Tibial artery (tissue), 4 donors: ENCODE data around the gene MBOAT2.

Experiments used
- DNase-seq, 2 donors: peaks; one replicate each; pipeline ENCODE4 v3.0.0-alpha.2; 2019
- H3K27ac ChIP-seq, 2 donors: fragments of 200-600 bp; sonication (generic) in 1 of 2; 1 replicate in 1 of 2; 2 replicates in 1 of 2; pipeline ENCODE4 v1.5.1; 2018 to 2019; ENCODE audit warnings: mild to moderate bottlenecking in 1 of 2
- H3K27me3 ChIP-seq, 2 donors: fragments of 200-600 bp; sonication (generic) in 1 of 2; one replicate each; pipeline versions ENCODE4 v1.5.1 to v1.6.0; 2016 to 2019
- H3K36me3 ChIP-seq, 3 donors: fragments of 200-600 bp; sonication (generic) in 2 of 3; one replicate each; pipeline ENCODE4 v1.5.1; 2016 to 2019; ENCODE audit warnings: mild to moderate bottlenecking in 2 of 3
- H3K4me1 ChIP-seq, 4 donors: fragments of 200-600 bp; sonication (generic) in 2 of 4; 1 replicate in 3 of 4; 2 replicates in 1 of 4; pipeline ENCODE4 v1.5.1; 2016 to 2019
- H3K4me3 ChIP-seq, 2 donors: fragments of 200-600 bp; sonication (generic) in 1 of 2; 1 replicate in 1 of 2; 2 replicates in 1 of 2; pipeline ENCODE4 v1.5.1; 2018 to 2019; ENCODE audit warnings: mild to moderate bottlenecking in 2 of 2
- H3K9me3 ChIP-seq, 3 donors: fragments of 200-600 bp; sonication (generic) in 1 of 3; one replicate each; pipeline ENCODE4 v1.5.1; 2016 to 2019
- CTCF ChIP-seq, 2 experiments: fragments of 200-600 bp in 1 of 2; fragments of 450-650 bp in 1 of 2; IDR thresholded peaks; one replicate each; pipeline ENCODE4 v1.5.1; 2017 to 2019; ENCODE audit warnings: antibody characterized with exemption in 2 of 2, mild to moderate bottlenecking in 1 of 2, moderate library complexity in 1 of 2
- intact Hi-C: fragments of 100-400 bp; cut with DNase I; formaldehyde crosslinking; loops from one replicate; pipeline ENCODE4 v1.15.0; 2023; ENCODE audit warnings: low total_unique reads

MBOAT2 gene

GRCh38 chr2:8821276-8822217 is 181.9 kb downstream of the MBOAT2 start:
- Histone ChIP-seq H3K4me1 (peaks cover 0 to 26% (median 10%) of the 10 kb centered on the region in 4 donors), H3K27me3 (no peaks in the 10 kb centered on the region), H3K9me3 (no peaks in the 10 kb centered on the region), H3K36me3 (peaks cover 27 to 43% (median 35%) of the 10 kb centered on the region in 3 donors), H3K27ac (peak overlapping the region; percentile 68 to 70), H3K4me3 (no peak overlapping the region)
- DNase-seq: peak; percentile 81 to 92
- TF ChIP-seq CTCF (IDR thresholded peaks at IDR 0.05): no peak
- intact Hi-C loops: loop anchor here (2.0 kb wide), 1 partner anchor 15 kb away; the partner anchor contains the start of gene KIDINS220

- DNase-seq: no peak
- Histone ChIP-seq H3K27me3 (no peaks in the 10 kb centered on the region), H3K9me3 (no peaks in the 10 kb centered on the region), H3K27ac (peak overlapping the region in 1 of 2 donors; percentile 18), H3K36me3 (peaks cover 26 to 38% (median 26%) of the 10 kb centered on the region in 3 donors), H3K4me3 (no peak overlapping the region), H3K4me1 (peaks cover 0 to 26% (median 10%) of the 10 kb centered on the region in 4 donors)
- intact Hi-C loops: no loop called here
- no peak for TF ChIP-seq CTCF (IDR thresholded peaks at IDR 0.05)
Observed at GRCh38 chr2:8819948-8820347, 183.5 kb downstream of the MBOAT2 start.

- Histone ChIP-seq H3K27me3 (no peaks in the 10 kb centered on the region), H3K36me3 (peaks cover 19 to 38% (median 26%) of the 10 kb centered on the region in 3 donors), H3K9me3 (no peaks in the 10 kb centered on the region), H3K27ac (no peak overlapping the region), H3K4me3 (no peak overlapping the region), H3K4me1 (peaks cover 0 to 26% (median 10%) of the 10 kb centered on the region in 4 donors)
- intact Hi-C loops: no loop called here
- no peak for TF ChIP-seq CTCF (IDR thresholded peaks at IDR 0.05)
- DNase-seq: no peak
Observed at GRCh38 chr2:8819194-8819593, 184.3 kb downstream of the MBOAT2 start.

GRCh38 chr2:8817221-8817620 is 186.3 kb downstream of the MBOAT2 start:
- Histone ChIP-seq H3K9me3 (no peaks in the 10 kb centered on the region), H3K4me3 (no peak overlapping the region), H3K36me3 (peaks cover 29 to 45% (median 31%) of the 10 kb centered on the region in 3 donors), H3K27me3 (no peaks in the 10 kb centered on the region), H3K27ac (no peak overlapping the region), H3K4me1 (peaks cover 0 to 17% (median 4%) of the 10 kb centered on the region in 4 donors)
- intact Hi-C loops: no loop called here
- DNase-seq: no peak
- no peak for TF ChIP-seq CTCF (IDR thresholded peaks at IDR 0.05)

GRCh38 chr2:8806885-8807704 is 196.4 kb downstream of the MBOAT2 start:
- intact Hi-C loops: no loop called here
- H3K9me3 ChIP-seq: no peaks in the 10 kb centered on the region
- H3K27me3 ChIP-seq: no peaks in the 10 kb centered on the region
- peaks cover 65 to 80% (median 73%) of the 10 kb centered on the region in 3 donors for H3K36me3 ChIP-seq
- TF ChIP-seq CTCF (IDR thresholded peaks at IDR 0.05): no peak
- no peak for DNase-seq
- H3K4me1 ChIP-seq: peaks cover 0 to 15% (median 6%) of the 10 kb centered on the region in 4 donors
- H3K27ac ChIP-seq: no peak overlapping the region
- no peak overlapping the region for H3K4me3 ChIP-seq
